Left colon (tissue), 2 donors: ENCODE measurements around the gene TMEM205. TPM values are rescaled to one million over a fixed set of nuclear protein-coding genes. Genes with fewer than 3 reads are reported as not detected.
"Not testable (repeated sequence)": the region's sequence is repeated elsewhere in the genome, so short reads cannot be mapped to it uniquely, and the experiment has no call there.

Source experiments
- ATAC-seq: fragments of 200-7000 bp; cut with Tn5 transposase; one replicate; pipeline ENCODE4 v1.9.1; 2020; ENCODE audit warnings: mild to moderate bottlenecking, moderate library complexity
- DNase-seq, 2 donors: peaks; one replicate each; pipeline ENCODE4 v3.0.0-alpha.2; 2020
- intact Hi-C, 2 donors: fragments of 100-400 bp; cut with DNase I in 1 of 2; cut with micrococcal nuclease in 1 of 2; formaldehyde crosslinking; loops; one replicate each; pipeline versions ENCODE4 v1.11.2 to v1.14.0; 2022; cut with DNase I, micrococcal nuclease
- total RNA-seq, 2 donors: library from RNA; stranded (reverse); fragmentation: NEBNext Ultra II Directional; extraction: Animal tissue kit (Norgen Biotek cat#: 25700); gene quantifications; one replicate each; pipeline ENCODE4 v1.2.1, GENCODE V29; 2021
- donor health status: DM: no; HTN: no; CAD: no.
- donor health status: DM: yes; HTN: yes; CAD: no.

TMEM205 gene
- total RNA-seq, 2 donors from 2014 or later, result 43.5 to 51.9 TPM

DNA sequence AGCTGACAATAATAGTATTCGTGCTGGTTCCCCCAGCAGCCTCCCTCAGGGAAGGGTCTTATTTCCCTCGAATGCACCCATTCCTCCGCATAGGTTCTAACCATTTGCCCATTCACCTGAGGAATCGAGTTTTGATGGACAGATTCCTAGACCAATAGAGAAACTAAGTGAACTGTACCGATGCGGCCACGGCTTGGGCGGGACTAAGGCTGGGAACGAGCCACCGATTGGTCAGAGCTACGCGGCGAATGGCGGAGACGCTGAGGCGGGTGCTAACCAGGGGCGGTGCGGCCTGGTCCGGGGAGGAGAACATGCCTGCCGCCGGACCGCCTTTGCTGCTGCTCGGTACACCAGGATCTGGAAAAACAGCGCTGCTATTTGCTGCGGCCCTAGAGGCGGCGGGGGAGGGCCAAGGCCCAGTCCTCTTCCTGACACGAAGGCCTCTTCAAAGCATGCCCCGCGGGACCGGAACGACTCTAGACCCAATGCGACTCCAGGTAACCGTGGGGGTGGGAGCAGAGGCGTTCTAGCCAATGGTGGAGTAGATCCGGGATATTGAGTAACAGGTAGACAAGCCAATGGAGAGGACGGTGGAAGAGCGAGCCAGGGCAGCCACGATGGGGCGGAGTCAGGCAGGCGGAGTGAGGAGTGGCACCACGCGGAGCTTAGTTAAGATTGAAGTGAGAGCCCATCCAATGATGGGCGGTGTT, 28.5 kb upstream of the TMEM205 start, which contains the start of gene SWSAP1:
Gene SWSAP1, plus strand, starts transcription at position 234 of the 710 bp plus-strand sequence. Its CDS starts 15 bp downstream, at position 249.
- intact Hi-C loops, result no loop called here
- ATAC-seq (peak; percentile 90), DNase-seq (peak; percentile 99)

DNA sequence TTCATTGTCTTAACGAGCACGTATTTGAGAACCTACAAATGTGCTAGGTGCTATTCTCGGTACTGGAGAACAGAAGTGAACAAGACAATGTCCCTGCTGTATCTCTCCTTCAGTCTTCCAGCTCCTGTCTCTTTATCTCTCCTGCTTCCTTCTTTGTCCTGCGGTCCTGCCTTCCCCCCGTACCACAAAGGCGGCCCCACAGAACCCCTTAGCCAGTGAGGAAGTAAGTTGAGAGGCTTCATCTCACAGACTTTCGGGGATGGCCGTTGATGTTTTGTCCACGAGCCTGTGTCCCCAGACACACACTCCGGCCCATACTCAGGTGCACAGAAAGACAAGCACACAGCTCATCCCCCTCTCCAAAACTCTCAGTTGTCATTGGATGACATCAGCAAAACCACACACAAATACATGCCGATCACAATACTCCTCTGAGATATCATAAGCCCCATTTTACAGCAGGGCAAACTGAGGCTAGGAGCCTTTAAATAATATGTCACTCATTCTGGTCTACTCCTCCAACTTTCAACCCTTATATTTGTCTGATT, 27.9 kb upstream of the TMEM205 start:
- intact Hi-C loops, result no loop called here
- ATAC-seq, result no peak
- DNase-seq, result no peak

DNA sequence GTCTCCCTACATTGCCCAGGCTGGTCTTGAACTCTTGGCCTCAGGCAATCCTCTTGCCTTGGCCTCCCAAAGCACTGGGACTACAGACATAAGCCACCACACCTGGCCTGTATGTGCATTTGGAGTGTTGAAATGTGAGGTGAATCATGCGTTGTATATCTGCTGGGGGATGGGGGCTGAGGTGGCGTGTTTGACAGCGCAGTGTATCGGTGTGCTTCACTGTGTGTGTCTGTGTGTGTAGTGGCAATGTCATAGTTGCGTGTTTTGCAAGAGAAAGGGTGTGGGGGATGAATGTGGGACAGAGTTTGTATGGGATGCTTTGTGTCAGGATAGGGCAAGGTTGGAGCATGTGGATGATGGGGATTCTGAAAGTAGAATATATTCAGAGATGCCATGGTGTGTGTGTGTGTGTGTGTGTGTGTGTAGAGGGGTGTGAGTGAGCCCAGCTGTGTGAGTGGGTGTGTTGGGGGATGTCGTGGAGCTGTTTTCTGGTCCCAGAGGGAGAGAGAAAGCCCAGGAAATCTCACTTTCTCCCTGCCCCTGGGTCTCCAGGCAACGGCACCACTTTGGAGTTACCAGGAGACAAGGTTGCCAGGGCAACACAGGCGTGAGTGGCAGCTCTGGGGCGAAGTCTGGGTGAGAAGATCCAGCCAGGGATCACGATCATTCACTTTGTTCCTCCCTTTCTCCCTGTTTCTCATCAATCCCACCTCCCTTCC, 27.3 kb upstream of the TMEM205 start:
- DNase-seq (peak in 1 of 2 donors; percentile 43), ATAC-seq (no peak)
- intact Hi-C loops, result no loop called here

DNA sequence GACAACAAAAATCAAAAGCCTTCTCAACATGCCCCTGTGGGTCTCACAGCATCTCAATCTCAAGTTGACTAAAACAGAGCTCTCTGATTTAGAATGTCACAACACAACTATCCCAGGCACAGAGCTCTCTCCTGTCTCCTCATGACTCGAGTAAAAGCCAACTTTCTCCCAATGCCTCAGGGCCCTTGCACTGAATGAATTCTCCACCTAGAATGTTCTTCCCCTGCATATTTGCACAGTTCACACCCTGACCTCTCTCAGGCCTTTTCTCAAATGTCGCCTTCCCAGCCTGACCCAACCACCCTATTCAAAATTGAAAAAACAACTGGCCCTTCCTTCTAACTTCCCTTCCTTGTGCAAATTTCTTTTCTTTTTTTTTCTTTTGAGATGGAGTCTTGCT, 24.7 kb upstream of the TMEM205 start:
- intact Hi-C loops, result no loop called here
- ATAC-seq, result no peak
- DNase-seq, result no peak

DNA sequence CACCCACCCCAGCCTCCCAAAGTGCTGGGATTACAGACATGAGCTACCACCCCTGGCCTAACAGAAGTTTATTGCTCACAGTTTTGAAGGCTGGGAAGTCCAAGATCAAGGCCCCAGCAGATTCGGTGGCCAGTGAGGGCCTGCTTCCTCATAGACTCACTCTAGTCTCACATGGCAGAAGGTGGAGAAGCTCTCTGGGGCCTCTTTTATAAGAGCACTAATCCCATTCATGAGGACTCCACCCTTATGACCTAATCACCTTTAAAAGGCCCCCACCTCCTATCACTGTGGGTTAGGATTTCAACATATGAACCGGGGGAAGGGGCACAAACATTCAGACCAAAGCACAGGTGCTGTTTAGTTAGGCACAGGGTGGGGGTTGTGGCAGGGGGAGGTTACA, 21.5 kb upstream of the TMEM205 start:
- intact Hi-C loops, result no loop called here
- DNase-seq (no peak), ATAC-seq (no peak)

DNA sequence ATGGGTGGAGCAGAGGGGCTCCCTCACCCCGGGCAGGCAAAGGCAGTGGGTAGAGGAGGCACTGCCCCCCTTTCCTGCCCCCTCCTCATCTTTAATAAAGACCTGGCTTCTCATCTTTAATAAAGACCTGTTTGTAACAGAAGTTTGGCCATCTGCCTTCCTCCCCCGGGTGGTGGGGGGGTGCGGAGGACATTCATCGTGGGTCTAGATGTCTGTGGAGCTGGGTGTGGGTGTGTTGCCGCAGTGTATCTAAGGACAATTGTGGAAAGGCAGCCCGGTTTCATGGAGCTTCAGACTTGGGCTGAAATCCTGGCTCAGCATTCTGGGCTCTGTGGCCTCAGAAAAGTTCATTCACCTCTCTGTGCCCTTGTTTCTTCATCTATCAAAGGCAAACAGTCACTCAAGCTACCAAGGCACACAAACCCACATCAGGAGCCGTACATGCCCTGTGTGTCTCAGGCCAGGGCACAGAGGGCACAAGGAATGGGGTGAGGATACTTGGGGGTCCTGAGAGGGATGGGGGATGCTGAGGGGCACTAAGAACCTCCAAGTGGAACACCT, 19.6 kb upstream of the TMEM205 start:
- ATAC-seq (no peak), DNase-seq (no peak)
- intact Hi-C loops, result no loop called here

DNA sequence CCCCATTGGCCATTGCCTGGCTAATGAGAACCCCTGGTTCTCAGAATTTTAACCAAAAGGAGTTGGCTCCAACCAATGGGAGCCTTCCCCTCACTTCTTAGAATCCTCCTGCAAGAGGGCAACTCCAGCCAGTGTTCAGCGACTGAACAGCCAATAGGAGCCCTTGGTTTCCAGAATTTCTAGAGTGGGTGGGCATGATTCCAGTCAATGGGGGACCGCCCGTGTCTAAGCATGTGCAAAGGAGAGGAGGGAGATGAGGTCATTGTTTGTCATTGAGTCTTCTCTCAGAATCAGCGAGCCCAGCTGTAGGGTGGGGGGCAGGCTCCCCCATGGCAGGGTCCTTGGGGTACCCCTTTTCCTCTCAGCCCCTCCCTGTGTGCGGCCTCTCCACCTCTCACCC, 18.9 kb upstream of the TMEM205 start:
- intact Hi-C loops, result no loop called here
- ATAC-seq (no peak), DNase-seq (no peak)

DNA sequence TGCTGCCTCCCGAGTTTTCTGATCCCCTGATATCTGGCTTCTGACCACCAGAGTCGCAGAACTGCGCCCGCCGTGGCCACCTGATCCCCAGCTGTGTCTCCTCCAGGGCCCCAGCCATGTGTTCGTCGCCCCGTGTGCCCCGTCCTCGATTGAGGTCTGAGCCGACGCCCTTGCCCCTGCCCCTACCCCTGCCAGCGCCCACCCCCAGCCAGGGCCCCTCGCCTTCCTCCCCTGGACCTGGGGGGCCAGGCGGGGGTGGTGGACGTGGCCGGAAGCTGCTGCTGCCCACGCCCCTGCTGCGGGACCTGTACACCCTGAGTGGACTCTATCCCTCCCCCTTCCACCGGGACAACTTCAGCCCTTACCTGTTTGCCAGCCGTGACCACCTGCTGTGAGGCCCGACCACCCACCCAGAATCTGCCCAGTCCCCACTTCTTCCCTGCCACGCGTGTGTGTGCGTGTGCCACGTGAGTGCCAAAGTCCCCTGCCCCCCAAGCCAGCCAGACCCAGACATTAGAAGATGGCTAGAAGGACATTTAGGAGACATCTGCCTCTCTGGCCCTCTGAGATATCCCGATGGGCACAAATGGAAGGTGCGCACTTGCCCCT, 18.3 kb upstream of the TMEM205 start:
- intact Hi-C loops, result no loop called here
- DNase-seq (no peak), ATAC-seq (no peak)

DNA sequence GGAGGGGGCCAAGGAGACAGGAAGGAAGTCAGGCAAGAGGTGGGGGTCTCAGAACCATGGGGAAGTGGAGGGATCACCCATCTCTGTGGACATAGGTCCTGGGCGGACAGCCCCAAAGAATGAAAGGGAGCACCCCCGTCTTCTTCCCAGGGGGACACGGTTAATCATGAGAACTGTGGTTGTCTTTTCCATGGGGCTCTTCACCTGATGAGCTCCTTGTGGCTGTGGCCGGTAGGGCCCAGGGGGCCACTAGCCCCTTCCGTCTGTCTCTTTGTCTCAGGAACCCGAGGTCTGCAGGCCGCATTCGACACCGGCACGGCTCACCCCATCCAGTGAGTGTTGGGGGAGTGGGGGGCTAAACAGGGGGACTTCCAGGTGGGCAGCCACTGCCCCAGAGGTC, 17.8 kb upstream of the TMEM205 start:
- DNase-seq, result no peak
- intact Hi-C loops, result no loop called here
- ATAC-seq, result no peak

DNA sequence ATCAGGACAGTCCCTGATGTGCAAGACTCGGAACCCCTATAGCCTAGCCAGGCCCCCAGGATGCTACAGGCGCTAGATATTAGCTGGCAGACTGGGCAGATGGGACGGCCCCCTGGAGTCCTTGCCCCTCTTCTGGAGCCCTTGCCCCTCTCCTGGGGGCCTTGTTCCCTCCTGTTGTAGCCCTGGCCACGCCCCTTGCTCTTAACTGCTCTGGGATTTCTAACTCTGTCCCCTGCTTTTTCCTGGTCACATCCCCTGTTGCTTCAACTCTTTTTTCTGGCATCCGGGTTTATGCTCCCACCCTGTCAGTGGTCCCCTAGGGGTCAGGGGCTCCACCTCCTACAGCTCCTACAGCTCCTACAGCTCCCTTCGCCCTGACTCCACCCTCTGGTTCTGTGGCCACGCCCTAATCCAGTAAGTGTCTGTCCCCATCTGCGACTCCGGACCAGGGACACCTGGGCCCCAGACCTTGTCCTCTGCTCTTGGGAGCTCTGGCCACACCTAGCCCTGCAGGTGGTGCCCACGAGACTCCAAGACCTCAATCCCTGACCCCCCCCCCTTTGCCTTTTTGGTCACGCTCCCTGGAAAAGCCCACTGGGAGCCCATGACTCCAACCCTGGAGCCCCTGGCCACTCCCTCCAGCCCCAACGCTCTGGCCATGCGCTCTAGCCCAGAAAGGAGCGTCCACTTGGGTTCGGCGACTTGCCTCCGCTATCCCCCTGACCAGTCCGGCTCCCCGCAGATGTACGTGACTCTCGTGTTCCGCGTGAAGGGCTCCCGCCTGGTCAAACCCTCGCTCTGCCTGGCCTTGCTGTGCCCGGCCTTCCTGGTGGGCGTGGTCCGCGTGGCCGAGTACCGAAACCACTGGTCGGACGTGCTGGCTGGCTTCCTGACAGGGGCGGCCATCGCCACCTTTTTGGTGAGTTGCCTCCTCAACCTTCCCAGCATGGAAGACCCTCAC, 16.0 kb upstream of the TMEM205 start:
- DNase-seq (peak in 1 of 2 donors; percentile 70), ATAC-seq (peak; percentile 47)
- intact Hi-C loops, result no loop called here

DNA sequence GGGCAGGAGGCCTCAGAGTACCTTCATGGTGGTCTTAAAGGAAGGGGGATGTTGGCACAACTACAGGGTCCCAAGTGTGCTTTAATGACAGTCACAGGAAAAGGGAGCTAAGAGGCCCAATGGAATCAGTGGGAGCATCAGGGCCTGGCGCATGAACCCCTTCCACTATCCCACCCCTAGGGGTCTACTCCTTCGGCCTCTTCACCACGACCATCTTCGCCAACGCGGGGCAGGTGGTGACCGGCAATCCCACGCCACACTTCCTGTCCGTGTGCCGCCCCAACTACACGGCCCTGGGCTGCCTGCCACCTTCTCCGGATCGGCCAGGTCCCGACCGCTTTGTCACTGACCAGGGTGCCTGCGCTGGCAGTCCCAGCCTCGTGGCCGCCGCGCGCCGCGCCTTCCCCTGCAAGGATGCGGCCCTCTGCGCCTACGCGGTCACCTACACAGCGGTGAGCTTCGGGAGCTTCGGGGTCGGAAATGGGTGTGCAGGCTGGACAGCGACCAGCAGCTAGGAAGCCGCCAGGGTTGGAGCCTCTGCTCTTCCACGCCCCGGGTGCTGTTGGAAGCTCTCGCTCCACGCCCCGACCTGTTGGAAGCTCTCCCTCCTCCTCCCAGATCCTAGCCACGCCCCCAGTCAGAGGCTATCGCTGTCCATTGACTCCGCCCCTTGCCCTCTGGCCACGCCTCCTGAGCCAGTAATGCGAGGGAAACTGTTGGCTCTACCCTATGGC, 15.1 kb upstream of the TMEM205 start:
- ATAC-seq, result peak; percentile 96
- DNase-seq, result peak; percentile 95 to 96
- intact Hi-C loops, result no loop called here

DNA sequence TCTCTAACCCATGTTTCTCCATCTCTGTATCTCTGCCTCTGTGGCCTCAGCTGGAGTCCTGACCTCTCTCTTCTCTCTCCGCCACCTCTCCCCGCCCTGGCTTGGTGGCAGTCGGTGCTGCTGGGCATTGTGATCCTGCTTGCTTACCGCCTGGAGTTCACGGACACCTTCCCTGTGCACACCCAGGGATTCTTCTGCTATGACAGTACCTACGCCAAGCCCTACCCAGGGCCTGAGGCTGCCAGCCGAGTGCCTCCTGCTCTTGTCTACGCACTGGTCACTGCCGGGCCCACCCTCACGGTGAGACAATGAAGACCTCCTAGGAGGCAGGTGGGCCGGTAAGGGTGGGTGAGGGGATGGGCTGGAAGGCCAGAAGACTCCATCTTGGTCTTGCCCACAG, 13.4 kb upstream of the TMEM205 start:
- ATAC-seq (no peak), DNase-seq (no peak)
- intact Hi-C loops, result no loop called here

DNA sequence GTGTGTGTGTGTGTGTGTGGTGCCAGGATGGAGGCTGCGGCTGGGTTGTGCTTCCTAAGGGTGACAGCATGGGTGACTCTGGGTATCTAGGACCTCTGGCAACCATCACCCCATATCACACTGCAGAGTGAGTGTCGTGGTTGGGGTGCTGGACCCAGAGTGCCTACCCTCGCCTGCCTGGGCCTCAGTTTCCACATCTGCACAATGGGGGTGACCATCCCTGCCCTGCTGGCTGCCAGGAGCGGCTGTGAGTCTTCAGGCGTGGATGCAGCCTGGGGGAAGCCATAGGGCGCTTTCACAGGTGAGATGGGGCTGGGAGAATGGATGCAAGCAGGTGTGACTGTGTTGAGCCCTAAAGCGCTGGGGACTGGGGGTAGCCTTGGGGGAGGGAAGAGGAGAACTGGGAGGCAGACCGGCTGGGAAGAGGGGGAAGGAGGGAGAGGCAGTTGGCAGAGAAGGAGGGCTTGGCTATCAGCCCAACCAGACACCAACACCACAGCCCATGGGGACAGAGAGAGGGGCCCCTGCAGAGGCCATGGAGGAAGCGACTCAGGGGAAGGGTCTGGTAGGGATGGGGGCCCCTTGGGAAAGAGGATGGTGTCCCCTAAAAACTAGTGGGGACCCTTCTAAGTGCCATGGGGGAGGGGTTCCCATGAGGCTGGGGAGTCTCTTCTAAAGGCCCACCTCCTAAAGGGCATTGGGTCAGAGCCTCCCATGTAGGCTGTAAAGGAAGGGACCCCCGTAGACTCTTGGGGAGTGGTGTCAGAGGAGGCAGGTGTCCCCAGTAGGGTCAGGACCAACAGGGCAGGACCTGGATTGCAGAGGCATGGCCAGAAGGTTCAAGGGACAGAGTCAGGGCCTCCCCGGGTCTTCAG, 10.8 kb upstream of the TMEM205 start:
- ATAC-seq, result no peak
- no peak for DNase-seq
- intact Hi-C loops, result no loop called here

DNA sequence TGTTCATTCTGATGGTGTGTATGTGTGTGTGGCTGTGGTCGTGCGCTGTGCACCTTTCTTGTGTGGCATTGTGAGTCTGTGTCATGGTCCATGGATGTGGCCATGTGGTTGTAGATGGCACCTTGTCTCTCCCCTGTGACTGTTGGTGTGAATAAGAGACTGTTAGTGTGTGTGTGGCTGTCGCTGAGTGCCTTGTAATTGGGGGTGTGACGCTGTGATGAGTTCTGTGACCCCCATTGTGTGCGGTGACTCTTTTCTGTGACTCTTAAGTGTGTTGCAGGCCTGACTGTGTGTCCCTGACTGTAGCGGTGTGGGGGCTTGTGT, 10.0 kb upstream of the TMEM205 start:
- no peak for ATAC-seq
- no peak for DNase-seq
- intact Hi-C loops, result no loop called here

DNA sequence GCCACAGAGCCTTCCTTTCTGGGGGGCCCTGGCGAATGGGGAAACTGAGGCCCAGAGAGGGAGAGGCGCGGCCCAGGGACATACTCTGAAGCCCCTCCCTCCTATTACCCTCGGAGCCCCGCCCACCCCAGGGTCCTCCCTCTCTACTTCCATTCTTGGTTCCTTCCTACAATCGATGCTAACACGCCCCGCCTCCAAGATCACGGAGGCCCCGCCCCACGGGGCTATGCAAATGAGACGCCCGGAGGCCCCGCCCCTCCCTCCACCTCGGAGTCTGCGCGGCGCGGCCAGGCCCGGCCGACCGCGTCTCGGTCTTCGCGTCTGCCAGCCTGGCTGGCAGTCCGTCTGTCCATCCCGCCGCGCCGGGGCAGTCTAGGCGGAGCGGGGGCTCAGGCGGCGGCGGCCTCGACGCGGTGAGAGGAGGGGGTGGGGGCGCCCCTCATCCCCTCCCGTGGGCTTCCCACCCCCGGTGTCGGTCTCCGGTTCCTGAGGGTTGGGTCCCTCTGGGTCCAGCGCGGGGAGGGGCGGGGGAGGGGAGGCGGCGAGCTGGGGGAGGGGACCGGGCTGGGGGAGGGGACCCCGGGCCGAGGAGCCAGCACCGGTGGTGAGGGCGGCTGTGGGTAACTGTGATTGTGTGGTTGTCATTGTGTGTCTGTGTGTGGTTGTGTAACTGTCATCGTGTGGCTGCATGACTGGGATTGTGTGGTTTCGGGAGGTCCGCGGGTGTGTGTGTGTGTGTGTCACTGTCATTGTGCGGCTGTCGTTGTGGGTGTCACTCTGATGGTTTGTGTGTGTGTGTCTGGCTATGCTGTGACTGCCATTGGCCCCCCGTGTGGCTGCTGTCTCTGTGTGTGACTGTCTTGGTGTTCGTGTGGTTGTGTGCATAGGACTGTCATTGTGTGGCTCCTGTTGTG, 9.3 kb upstream of the TMEM205 start, which contains the start of gene PLPPR2:
Gene PLPPR2, plus strand, starts transcription at position 273 of the 914 bp plus-strand sequence. CDS start 2,242 bp downstream, outside the sequence.
- ATAC-seq (peak; percentile 96), DNase-seq (peak; percentile 90 to 95)
- intact Hi-C loops, result no loop called here

DNA sequence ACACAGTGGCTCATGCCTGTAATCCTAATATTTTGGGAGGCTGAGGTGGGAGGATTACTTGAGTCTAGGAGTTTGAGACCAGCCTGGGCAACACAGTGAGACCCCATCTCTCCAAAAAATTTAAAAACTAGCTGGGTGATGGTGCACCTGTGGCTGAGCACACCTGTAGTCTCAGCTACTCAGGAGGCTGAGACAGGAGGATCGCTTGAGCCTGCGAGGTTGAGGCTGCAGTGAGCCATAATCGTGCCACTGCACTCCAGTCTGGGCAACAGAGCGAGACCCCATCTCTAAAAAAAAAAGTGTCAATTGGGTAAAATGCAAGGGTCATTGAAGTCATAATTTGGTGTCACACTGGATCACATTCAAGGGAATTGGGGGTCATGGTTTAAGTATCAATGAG, 8.0 kb upstream of the TMEM205 start:
- intact Hi-C loops, ATAC-seq: not testable (repeated sequence)

More for the DNA sequence above, 8.0 kb upstream of the TMEM205 start:
- not testable (repeated sequence) for DNase-seq
